HL-60 (cell line): Measurements from ENCODE around the gene EPHB3.

Experiments
- GABPA ChIP-seq: IDR thresholded peaks from 2 replicates; pipeline ENCODE4 v1.6.1; 2012; ENCODE audit warnings: low read depth
- TF ChIP-seq, protein P1 (sequence below): IDR thresholded peaks from one replicate; pipeline ENCODE4 v1.5.1; 2011; ENCODE audit warnings: low read length, control low read depth, inconsistent platforms; ENCODE audit not compliant: insufficient read depth
- TF ChIP-seq, protein P2 (sequence below): IDR thresholded peaks from 2 replicates; pipeline ENCODE4 v1.6.1; 2012; ENCODE audit warnings: low read depth; ENCODE audit not compliant: insufficient replicate concordance

DNA sequence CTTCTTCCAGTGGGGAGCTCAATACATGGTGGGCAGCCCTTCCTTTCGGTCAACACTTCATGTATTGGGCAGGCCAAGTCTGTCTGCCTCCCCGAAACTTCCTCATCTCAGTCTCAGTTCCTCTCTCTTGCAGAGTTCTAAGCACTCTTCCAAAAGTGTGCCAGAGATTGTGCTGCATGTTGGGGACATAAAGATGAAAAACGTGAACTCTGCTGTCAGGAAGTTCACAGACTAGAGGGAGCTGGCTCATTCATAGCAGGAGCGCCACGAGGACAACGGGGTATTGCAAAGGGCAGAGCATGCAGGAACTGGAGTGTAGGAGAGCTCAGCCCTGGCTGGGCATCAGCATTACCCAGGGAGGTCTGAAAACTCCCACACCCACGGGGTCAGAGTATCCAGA, 15.3 kb upstream of the EPHB3 start:
- TF ChIP-seq, protein P1, sequence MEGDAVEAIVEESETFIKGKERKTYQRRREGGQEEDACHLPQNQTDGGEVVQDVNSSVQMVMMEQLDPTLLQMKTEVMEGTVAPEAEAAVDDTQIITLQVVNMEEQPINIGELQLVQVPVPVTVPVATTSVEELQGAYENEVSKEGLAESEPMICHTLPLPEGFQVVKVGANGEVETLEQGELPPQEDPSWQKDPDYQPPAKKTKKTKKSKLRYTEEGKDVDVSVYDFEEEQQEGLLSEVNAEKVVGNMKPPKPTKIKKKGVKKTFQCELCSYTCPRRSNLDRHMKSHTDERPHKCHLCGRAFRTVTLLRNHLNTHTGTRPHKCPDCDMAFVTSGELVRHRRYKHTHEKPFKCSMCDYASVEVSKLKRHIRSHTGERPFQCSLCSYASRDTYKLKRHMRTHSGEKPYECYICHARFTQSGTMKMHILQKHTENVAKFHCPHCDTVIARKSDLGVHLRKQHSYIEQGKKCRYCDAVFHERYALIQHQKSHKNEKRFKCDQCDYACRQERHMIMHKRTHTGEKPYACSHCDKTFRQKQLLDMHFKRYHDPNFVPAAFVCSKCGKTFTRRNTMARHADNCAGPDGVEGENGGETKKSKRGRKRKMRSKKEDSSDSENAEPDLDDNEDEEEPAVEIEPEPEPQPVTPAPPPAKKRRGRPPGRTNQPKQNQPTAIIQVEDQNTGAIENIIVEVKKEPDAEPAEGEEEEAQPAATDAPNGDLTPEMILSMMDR = no peak
- TF ChIP-seq, protein P2, sequence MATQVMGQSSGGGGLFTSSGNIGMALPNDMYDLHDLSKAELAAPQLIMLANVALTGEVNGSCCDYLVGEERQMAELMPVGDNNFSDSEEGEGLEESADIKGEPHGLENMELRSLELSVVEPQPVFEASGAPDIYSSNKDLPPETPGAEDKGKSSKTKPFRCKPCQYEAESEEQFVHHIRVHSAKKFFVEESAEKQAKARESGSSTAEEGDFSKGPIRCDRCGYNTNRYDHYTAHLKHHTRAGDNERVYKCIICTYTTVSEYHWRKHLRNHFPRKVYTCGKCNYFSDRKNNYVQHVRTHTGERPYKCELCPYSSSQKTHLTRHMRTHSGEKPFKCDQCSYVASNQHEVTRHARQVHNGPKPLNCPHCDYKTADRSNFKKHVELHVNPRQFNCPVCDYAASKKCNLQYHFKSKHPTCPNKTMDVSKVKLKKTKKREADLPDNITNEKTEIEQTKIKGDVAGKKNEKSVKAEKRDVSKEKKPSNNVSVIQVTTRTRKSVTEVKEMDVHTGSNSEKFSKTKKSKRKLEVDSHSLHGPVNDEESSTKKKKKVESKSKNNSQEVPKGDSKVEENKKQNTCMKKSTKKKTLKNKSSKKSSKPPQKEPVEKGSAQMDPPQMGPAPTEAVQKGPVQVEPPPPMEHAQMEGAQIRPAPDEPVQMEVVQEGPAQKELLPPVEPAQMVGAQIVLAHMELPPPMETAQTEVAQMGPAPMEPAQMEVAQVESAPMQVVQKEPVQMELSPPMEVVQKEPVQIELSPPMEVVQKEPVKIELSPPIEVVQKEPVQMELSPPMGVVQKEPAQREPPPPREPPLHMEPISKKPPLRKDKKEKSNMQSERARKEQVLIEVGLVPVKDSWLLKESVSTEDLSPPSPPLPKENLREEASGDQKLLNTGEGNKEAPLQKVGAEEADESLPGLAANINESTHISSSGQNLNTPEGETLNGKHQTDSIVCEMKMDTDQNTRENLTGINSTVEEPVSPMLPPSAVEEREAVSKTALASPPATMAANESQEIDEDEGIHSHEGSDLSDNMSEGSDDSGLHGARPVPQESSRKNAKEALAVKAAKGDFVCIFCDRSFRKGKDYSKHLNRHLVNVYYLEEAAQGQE = no peak
- no peak for TF ChIP-seq GABPA
